ENCODE measurements around the gene PAGR1.
"Not testable (repeated sequence)": the region's sequence is repeated elsewhere in the genome, so short reads cannot be mapped to it uniquely, and the experiment has no call there.

PAGR1 gene

GRCh38 chr16:29841631-29842030 lies 25.7 kb downstream of the PAGR1 start:
- DNase-seq: no peak

DNA sequence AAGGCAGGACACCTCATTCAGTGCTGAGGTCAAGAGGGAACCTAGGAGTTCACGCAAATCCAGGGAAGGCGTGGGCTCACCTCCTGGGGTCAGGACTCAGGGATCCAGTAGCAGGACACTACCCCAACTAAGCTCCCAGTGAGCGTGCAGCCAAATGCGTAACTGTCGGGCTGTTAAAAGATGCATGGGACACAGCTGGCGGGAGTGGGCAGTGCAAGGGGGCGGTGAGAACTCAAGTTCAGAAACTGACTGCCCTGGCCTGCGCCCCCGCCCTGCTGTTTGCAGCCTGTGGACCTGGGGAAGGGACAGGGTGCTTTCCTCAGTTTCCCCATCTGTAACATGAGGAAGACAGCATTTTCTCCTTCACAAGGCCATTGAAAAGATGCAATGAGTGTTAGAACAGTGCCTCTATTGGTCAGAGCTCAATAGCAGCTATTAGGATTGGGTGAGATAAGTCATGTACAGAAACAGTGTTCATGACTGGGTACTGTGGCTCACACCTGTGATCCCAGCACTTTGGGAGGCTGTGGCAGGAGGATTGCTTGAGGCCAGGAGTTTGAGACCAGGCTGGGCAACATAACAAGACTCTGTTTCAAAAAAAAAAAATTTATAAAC lies 26.9 kb downstream of the PAGR1 start:
- DNase-seq: no peak

DNA sequence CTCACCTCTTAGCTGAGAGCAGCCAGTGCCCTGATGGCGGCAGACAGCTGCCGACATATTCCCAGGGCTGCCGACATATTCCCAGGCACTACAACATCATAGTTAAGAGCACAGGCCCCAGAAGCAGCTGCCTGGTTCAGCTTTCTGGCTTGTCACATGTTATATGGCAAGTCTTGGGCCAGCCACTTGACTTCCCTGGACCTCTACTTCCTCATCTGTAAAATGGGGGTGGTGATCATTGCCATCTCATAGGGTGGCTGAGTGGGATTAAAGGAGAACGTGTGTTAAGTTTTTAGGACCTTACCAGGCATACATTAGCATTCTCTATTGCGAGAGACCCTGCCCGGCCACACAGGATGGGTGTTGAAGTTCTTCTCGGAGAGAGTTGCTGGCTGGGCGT lies 28.0 kb downstream of the PAGR1 start:
- DNase-seq: no peak

DNA sequence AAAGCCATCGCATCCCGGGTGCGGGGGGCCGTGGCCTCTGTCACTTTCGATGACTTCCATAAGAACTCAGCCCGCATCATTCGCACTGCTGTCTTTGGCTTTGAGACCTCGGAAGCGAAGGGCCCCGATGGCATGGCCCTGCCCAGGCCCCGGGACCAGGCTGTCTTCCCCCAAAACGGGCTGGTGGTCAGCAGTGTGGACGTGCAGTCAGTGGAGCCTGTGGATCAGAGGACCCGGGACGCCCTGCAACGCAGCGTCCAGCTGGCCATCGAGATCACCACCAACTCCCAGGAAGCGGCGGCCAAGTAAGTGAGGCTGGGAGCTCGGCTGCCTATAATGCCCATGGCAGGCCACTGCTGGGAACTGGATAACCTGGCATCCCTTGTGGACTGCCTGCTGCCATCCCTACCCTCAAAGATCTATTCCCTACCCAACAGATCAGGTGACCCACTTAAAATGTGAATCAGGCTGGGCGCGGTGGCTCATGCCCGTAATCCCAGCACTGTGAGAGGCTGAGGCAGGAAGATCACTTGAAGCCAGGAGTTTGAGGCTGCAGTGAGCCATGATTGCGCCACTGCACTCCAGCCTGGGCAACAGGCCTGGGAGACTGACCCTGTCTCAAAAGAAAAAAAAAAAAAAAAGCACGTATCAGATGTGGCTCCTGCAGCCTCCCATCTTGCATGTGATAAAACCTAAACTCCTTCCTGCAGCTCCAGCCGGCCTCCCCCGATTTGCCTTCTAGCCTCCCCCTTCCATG lies 28.8 kb downstream of the PAGR1 start:
- DNase-seq: no peak

DNA sequence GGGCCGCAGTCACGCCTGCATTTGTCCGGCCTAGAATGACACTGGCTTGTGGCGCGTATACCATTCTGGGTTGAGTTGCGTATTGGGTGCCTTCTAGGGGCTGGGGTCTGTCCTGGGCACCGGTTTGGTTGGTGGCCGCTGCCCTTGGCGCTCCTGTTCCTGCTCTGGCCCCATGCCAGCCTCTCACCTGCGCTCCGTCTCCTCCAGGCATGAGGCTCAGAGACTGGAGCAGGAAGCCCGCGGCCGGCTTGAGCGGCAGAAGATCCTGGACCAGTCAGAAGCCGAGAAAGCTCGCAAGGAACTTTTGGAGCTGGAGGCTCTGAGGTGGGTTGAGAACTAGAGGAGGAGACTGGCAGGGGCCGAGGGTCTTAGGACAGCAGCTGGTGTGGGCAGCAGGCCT lies 29.7 kb downstream of the PAGR1 start:
- DNase-seq: no peak

- no peak for DNase-seq
Measured at GRCh38 chr16:29848420-29849297, 32.7 kb downstream of the PAGR1 start.

DNA sequence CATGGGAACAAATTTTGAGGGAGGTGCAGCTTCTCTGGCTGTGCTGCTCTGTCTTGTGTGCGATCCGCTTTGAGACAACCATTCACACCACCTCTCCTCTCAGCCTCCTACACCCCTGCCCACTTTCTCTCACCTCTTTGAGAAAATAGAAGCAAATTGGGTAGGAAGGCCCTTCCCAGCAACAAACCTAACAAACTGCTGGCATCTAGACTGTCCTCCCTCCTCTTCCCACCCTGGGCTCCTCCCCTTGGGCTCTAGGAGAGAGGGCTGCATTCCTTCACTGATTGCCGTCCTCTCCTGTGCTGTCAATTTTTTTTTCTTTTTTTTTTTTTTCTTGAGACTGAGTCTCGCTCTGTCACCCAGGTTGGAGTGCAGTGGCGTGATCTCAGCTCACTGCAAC lies 33.6 kb downstream of the PAGR1 start:
- DNase-seq: no peak

DNA sequence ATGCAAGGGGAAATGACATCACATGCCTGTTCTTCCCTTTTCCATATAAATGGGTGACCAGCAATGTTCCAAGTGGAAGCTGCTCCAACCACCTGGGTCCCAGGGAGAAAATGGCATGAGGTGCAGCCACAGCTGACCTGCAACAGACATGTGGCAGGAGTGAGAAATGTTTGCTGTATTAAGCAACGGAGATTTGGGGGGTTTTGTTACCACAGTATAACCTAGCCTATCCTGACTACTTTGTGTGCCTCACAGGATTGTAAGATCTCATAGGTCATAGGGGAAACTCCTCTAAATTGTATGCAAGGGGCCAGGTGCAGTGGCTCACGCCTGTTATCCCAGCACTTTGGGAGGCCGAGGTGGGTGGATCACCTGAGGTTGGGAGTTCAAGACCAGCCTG lies 35.0 kb downstream of the PAGR1 start:
- no peak for DNase-seq

- DNase-seq: no peak
Measured at GRCh38 chr16:29852654-29853053, 36.7 kb downstream of the PAGR1 start.

DNA sequence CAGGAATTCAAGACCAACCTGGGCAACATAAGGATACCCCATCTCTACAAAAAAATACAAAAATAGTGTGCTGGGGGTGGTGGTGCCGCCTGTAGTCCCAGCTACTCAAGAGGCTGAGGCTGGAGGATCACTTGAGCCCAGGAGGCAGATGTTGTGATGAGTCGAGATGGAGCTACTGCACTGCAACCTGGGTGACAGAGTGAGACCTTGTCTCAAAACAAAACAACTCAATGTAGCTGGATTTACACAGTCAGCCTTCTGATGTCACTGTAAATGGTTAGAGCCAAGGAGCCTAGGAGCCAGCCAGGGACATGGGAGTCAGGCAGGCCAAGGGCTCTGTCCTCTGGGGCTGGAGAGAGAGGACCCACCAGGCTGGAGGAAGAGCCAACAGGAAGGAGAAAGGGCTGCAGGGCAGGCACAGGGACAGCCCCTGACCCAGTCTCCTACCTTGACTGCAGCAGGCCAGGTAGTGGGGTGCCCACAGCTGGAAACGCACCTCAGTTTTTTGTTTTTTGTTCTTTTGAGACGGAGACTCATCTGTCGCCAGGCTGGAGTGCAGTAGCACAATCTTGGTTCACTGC lies 38.7 kb downstream of the PAGR1 start:
- no peak for DNase-seq

DNA sequence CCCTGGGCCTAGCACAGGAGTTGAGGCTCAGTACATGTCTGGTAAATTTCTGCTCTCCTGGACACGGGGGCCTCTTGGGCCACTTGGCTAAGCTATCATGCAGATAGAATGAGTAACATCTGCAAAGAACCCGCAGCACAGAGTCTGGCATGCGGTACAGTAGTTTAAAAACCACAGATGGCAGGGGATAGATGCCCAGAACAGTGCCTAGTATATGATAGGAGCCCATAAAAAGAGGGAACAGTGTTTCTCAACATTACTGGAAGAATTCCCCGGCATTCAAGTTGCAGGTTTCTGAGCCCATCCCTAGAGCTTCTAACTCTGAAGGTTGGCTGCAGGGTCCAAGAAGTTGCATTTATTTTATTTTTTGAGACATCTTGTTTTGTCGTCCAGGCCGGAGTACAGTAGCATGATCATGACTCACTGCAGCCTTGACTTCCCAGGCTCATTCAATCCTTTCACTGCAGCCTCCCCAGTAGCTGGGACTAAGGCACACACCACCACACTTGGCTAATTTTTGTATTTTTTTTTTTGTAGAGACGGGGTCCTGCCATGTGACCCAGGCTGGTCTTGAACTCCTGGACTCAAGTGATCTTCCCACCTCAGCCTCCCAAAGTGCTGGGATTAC lies 41.3 kb downstream of the PAGR1 start:
- peak; percentile 17 for DNase-seq

GRCh38 chr16:29858149-29858849 lies 42.3 kb downstream of the PAGR1 start:
- DNase-seq: no peak

GRCh38 chr16:29858974-29859373 lies 43.0 kb downstream of the PAGR1 start:
- no peak for DNase-seq

DNA sequence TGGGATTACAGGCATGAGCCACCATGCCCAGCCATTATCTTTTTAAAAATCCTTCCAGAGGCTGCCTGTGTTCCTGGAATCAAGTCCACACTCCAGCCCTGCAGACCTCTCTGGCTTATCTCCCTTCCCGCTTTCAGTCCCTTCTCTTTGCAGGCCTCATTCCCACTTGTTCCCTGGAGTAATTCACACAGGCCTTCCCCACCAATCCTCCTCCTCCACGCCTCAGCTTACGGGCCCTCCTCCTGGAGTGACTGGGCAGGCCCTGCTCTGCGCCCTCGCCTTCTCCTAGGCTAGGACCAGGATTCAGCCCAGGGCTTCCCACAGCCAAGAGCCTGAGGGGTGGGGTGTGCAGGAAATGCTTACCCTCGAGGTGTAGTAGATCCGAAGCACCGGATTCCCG lies 44.3 kb downstream of the PAGR1 start:
- no peak for DNase-seq

DNA sequence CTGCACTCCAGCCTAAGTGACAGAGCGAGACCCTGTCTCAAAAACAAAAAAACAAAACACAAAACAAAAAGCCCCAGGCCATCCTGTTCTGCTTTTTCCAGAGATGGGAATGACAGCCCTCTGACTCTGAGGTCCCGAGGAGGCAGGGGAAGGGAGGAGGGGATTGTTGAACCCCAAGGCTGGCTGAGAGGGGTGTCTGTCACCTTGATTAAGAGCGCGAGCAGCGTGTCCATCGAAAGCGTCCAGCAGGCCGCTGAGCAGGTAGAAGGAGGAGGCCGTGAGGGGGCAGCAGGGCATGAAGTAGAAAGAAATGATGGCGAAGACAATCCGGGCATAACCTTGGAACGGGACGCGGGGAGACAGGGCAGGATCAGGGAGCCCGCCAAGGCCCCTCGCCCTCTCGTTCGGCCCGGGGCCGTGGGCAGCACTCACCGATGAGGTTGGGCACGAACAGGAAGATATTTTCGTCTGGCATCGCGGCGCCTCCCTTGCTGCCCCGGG lies 46.5 kb downstream of the PAGR1 start:
- no peak for DNase-seq

- DNase-seq: peak; percentile 95
Measured at GRCh38 chr16:29862884-29863668, 47.1 kb downstream of the PAGR1 start, which contains the start of gene CDIPT. Gene CDIPT (minus strand): TSS chr16:29863226. CDS start chr16:29862857, 369 bp downstream.

- no peak for DNase-seq
Measured at GRCh38 chr16:29863669-29863984, 47.7 kb downstream of the PAGR1 start.

DNA sequence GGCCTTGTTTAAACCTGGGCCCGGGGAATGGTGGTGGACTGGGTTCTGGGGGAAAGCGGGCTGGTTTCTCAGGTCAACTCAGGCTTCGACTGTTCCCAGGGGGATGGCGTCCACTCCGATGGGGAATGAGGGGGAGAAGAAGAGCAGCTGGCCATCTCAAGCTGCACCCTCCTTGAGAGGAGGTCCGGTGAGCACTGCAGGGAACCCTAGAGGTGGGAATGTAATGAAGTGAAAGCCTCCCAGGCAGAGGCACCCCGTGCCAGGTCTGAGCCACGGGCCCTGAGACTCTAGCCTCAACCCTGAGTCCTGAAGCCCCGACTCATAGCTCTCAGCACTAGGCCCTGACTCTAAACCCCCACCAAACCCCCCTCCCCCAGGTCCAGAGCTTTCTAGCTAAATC lies 48.3 kb downstream of the PAGR1 start:
- DNase-seq: no peak

- no peak for DNase-seq
Measured at GRCh38 chr16:29868396-29869009, 52.6 kb downstream of the PAGR1 start.

GRCh38 chr16:29869067-29869466 lies 53.1 kb downstream of the PAGR1 start:
- not testable (repeated sequence) for DNase-seq

All from NCI-H2171 treated with DMSO at 0.1 percent for 48 hours (cell line).